Peyer's patch (tissue), 4 donors: ENCODE measurements around the gene HNRNPR.

Source experiments
- POLR2A ChIP-seq, 2 donors: fragments of 450-650 bp; IDR thresholded peaks; one replicate each; pipeline ENCODE4 v1.5.1; 2017; ENCODE audit warnings: antibody characterized with exemption in 2 of 2, mild to moderate bottlenecking in 2 of 2, moderate library complexity in 2 of 2
- TF ChIP-seq, protein P1 (sequence below), 6 experiments: fragments of 450-650 bp in 4 of 6; fragments of 200-600 bp in 2 of 6; sonication (generic) in 1 of 6; IDR thresholded peaks; one replicate each; pipeline ENCODE4 v1.5.1; 2017 to 2019; ENCODE audit warnings: antibody characterized with exemption in 6 of 6, mild to moderate bottlenecking in 3 of 6, moderate library complexity in 1 of 6

DNA sequence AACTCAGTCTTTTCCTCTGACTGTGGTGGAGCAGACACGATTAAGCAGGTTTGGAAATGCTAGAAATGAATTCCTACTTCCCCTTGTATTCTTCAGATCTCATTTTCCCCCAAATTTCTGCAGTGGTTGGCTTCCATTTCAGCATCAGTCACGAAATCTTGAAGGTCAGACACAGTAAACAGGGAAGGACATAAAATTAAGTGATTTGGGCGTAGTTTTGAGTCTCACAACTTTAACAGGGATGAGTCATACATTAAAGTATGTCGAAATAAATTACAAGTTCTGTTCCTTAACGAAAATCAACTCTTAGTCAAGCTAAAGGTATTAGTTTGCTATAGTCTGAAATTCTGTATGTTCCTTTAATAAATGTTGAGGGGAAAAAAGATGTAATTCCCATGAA is 61.1 kb downstream of the HNRNPR start:
- TF ChIP-seq, protein P1, sequence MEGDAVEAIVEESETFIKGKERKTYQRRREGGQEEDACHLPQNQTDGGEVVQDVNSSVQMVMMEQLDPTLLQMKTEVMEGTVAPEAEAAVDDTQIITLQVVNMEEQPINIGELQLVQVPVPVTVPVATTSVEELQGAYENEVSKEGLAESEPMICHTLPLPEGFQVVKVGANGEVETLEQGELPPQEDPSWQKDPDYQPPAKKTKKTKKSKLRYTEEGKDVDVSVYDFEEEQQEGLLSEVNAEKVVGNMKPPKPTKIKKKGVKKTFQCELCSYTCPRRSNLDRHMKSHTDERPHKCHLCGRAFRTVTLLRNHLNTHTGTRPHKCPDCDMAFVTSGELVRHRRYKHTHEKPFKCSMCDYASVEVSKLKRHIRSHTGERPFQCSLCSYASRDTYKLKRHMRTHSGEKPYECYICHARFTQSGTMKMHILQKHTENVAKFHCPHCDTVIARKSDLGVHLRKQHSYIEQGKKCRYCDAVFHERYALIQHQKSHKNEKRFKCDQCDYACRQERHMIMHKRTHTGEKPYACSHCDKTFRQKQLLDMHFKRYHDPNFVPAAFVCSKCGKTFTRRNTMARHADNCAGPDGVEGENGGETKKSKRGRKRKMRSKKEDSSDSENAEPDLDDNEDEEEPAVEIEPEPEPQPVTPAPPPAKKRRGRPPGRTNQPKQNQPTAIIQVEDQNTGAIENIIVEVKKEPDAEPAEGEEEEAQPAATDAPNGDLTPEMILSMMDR (IDR thresholded peaks at IDR 0.05): no peak
- no peak for TF ChIP-seq POLR2A (IDR thresholded peaks at IDR 0.05)
